H1 (cell line): Measurements from ENCODE around the gene DGKA. TPM values are rescaled to one million over a fixed set of nuclear protein-coding genes. Genes with fewer than 3 reads are reported as not detected.

Source experiments
- CTCF ChIA-PET: fragments of 300-600 bp; sonication (Branson Sonifier 250); formaldehyde crosslinking; loops from one replicate; lab custom pipeline; 2021; ENCODE audit not compliant: partially characterized antibody; lab: Charles Lee
- POLR2A ChIA-PET: fragments of 300-600 bp; sonication (Branson Sonifier 250); formaldehyde crosslinking; loops from one replicate; lab custom pipeline; 2021; ENCODE audit warnings: inconsistent platforms; ENCODE audit not compliant: partially characterized antibody; lab: Charles Lee
- DNase-seq, 2 experiments: peaks; one replicate each; pipeline versions ENCODE4 v3.0.0 to v3.0.0-alpha.2; 2010 to 2022; ENCODE audit warnings: low spot score in 2 of 2, low read depth in 1 of 2, mixed read lengths in 1 of 2
- FAIRE-seq: peaks from 2 replicates; lab custom pipeline; 2011; peaks lifted over from hg19 to GRCh38; lab: Jason Lieb, UNC
- H2AFZ ChIP-seq: 2 replicates; pipeline ENCODE4 v1.8.1; 2012; ENCODE audit warnings: low read length, inconsistent platforms
- H2AK5ac ChIP-seq: 2 replicates; pipeline ENCODE4 v1.6.1; 2013; ENCODE audit warnings: low read depth, low read length
- H2BK120ac ChIP-seq: replicated peaks from 2 replicates; pipeline ENCODE3; 2013; ENCODE audit warnings: low read depth, low read length, inconsistent platforms
- H2BK12ac ChIP-seq: 2 replicates; pipeline ENCODE4 v1.6.1; 2013; ENCODE audit warnings: low read depth, low read length
- H2BK15ac ChIP-seq: 2 replicates; pipeline ENCODE4 v1.6.1; 2013; ENCODE audit warnings: low read length
- H2BK20ac ChIP-seq: 2 replicates; pipeline ENCODE4 v1.6.1; 2013; ENCODE audit warnings: low read length
- H2BK5ac ChIP-seq: 2 replicates; pipeline ENCODE4 v1.6.1; 2013; ENCODE audit warnings: low read depth, low read length
- H3K14ac ChIP-seq: 2 replicates; pipeline ENCODE4 v1.6.1; 2013; ENCODE audit warnings: inconsistent platforms; ENCODE audit not compliant: insufficient read length
- H3K18ac ChIP-seq: 2 replicates; pipeline ENCODE4 v1.6.1; 2013; ENCODE audit warnings: low read length; ENCODE audit errors: extremely low read depth
- H3K23ac ChIP-seq: 2 replicates; pipeline ENCODE4 v1.6.1; 2013; ENCODE audit warnings: inconsistent platforms; ENCODE audit not compliant: insufficient read length
- H3K23me2 ChIP-seq: 2 replicates; pipeline ENCODE4 v1.6.1; 2013; ENCODE audit warnings: low read depth, low read length
- H3K27ac ChIP-seq: 2 replicates; pipeline ENCODE4 v1.6.1; 2011; ENCODE audit warnings: low read depth, low read length, inconsistent platforms
- H3K27me3 ChIP-seq, 4 experiments: replicated peaks in 1 of 4; 1 replicate in 1 of 4; 2 replicates in 3 of 4; pipeline versions ENCODE4 v1.6.1 to v1.8.1; 2011 to 2013; ENCODE audit warnings: low read length in 3 of 4, mild to moderate bottlenecking in 3 of 4, inconsistent platforms in 2 of 4, mixed read lengths in 2 of 4, moderate library complexity in 1 of 4; ENCODE audit not compliant: control insufficient read depth in 3 of 4, insufficient read depth in 3 of 4; ENCODE audit errors: extremely low read depth in 1 of 4
- H3K36me3 ChIP-seq, 4 experiments: 2 replicates each; pipeline versions ENCODE4 v1.6.1 to v1.8.1; 2011 to 2013; ENCODE audit warnings: mild to moderate bottlenecking in 4 of 4, low read length in 3 of 4, moderate library complexity in 2 of 4, control low read depth in 1 of 4, inconsistent platforms in 1 of 4; ENCODE audit not compliant: insufficient read depth in 4 of 4, control insufficient read depth in 2 of 4
- H3K4ac ChIP-seq: replicated peaks from 2 replicates; pipeline ENCODE3; 2013; ENCODE audit warnings: low read length, low read depth, mixed read lengths, inconsistent platforms; ENCODE audit not compliant: insufficient read length
- H3K4me1 ChIP-seq, 4 experiments: replicated peaks in 1 of 4; 1 replicate in 1 of 4; 2 replicates in 3 of 4; pipeline versions ENCODE4 v1.6.1 to v1.8.1; 2011 to 2013; ENCODE audit warnings: low read length in 3 of 4, inconsistent platforms in 2 of 4, mixed read lengths in 1 of 4; ENCODE audit not compliant: insufficient read depth in 4 of 4, control insufficient read depth in 3 of 4
- H3K4me2 ChIP-seq, 2 experiments: 2 replicates each; pipeline versions ENCODE4 v1.6.1 to v1.8.1; 2011 to 2013; ENCODE audit warnings: low read depth in 2 of 2, low read length in 2 of 2, control low read depth in 1 of 2, inconsistent platforms in 1 of 2, mild to moderate bottlenecking in 1 of 2; ENCODE audit not compliant: insufficient read depth in 1 of 2
- H3K4me3 ChIP-seq, 4 experiments: fragments of 200-600, 300-600 bp in 1 of 4; sonication (generic), shearing (Covaris generic), sonication (Bioruptor Twin) in 1 of 4; 2 replicates each; pipeline versions ENCODE4 v1.5.1 to v1.8.1; 2011 to 2016; ENCODE audit warnings: low read length in 4 of 4, low read depth in 3 of 4, control low read depth in 2 of 4, inconsistent platforms in 2 of 4, mild to moderate bottlenecking in 2 of 4, mixed read lengths in 1 of 4, moderate library complexity in 1 of 4; ENCODE audit not compliant: insufficient read depth in 2 of 4; ENCODE audit errors: extremely low read depth in 1 of 4
- H3K56ac ChIP-seq: replicated peaks from 2 replicates; pipeline ENCODE3; 2013; ENCODE audit warnings: low read depth, mild to moderate bottlenecking, mixed read lengths, low read length, inconsistent platforms; ENCODE audit not compliant: insufficient read length
- H3K79me1 ChIP-seq: 2 replicates; pipeline ENCODE4 v1.6.1; 2013; ENCODE audit warnings: low read depth, low read length, control low read depth
- H3K79me2 ChIP-seq, 2 experiments: 2 replicates each; pipeline versions ENCODE4 v1.6.1 to v1.8.1; 2012 to 2013; ENCODE audit warnings: low read length in 2 of 2, mild to moderate bottlenecking in 2 of 2, inconsistent platforms in 1 of 2; ENCODE audit not compliant: insufficient read depth in 2 of 2, control insufficient read depth in 1 of 2
- H3K9ac ChIP-seq, 4 experiments: replicated peaks in 1 of 4; 1 replicate in 1 of 4; 2 replicates in 3 of 4; pipeline versions ENCODE4 v1.6.1 to v1.8.1; 2011 to 2013; ENCODE audit warnings: low read depth in 3 of 4, low read length in 3 of 4, control low read depth in 2 of 4, mild to moderate bottlenecking in 2 of 4, moderate library complexity in 2 of 4, inconsistent platforms in 1 of 4; ENCODE audit errors: extremely low read depth in 1 of 4
- H3K9me3 ChIP-seq, 2 experiments: 2 replicates each; pipeline versions ENCODE4 v1.6.1 to v1.8.1; 2012 to 2013; ENCODE audit warnings: mild to moderate bottlenecking in 2 of 2, moderate library complexity in 2 of 2, control low read depth in 1 of 2, inconsistent platforms in 1 of 2, low read depth in 1 of 2, low read length in 1 of 2, mixed read lengths in 1 of 2; ENCODE audit not compliant: insufficient read depth in 2 of 2
- H4K20me1 ChIP-seq, 2 experiments: replicated peaks in 1 of 2; 2 replicates each; pipeline versions ENCODE3 to v1.8.1; 2011 to 2013; ENCODE audit warnings: inconsistent platforms in 2 of 2, low read length in 2 of 2, mild to moderate bottlenecking in 1 of 2; ENCODE audit not compliant: insufficient read depth in 2 of 2, control insufficient read depth in 1 of 2
- H4K5ac ChIP-seq: 2 replicates; pipeline ENCODE4 v1.6.1; 2013; ENCODE audit warnings: low read length, low read depth, mixed read lengths, inconsistent platforms; ENCODE audit not compliant: insufficient read length
- H4K8ac ChIP-seq: 2 replicates; pipeline ENCODE4 v1.8.0; 2013; ENCODE audit warnings: mild to moderate bottlenecking, moderate library complexity, low read length, inconsistent platforms; ENCODE audit not compliant: insufficient read depth; ENCODE audit errors: extremely low read depth
- H4K91ac ChIP-seq: replicated peaks from 2 replicates; pipeline ENCODE3; 2013; ENCODE audit warnings: low read length, mixed read lengths, inconsistent platforms; ENCODE audit not compliant: insufficient read length
- BCL11A ChIP-seq, 2 experiments: IDR thresholded peaks; one replicate each; pipeline ENCODE4 v1.6.1; 2011; ENCODE audit warnings: low read depth in 2 of 2, low read length in 2 of 2, mild to moderate bottlenecking in 2 of 2
- CEBPB ChIP-seq: IDR thresholded peaks from 2 replicates; pipeline ENCODE4 v1.6.1; 2012; ENCODE audit warnings: low read depth, low read length
- EGR1 ChIP-seq: IDR thresholded peaks from 2 replicates; pipeline ENCODE4 v1.6.1; 2011; ENCODE audit warnings: low read depth, low read length, borderline replicate concordance
- JUN ChIP-seq: IDR thresholded peaks from 2 replicates; pipeline ENCODE4 v1.6.1; 2011; ENCODE audit warnings: low read depth, mild to moderate bottlenecking, improper control_type of control experiment, low read length
- NRF1 ChIP-seq: IDR thresholded peaks from 2 replicates; pipeline ENCODE4 v1.6.1; 2011; ENCODE audit warnings: mild to moderate bottlenecking, low read depth, low read length, improper control_type of control experiment
- PHF8 ChIP-seq: fragments of 200-600 bp; sonication (generic); conservative IDR thresholded peaks from 2 replicates; pipeline ENCODE4 v1.7.1; 2012; ENCODE audit warnings: low read depth, mild to moderate bottlenecking, inconsistent platforms, low read length, moderate library complexity
- RFX5 ChIP-seq: IDR thresholded peaks from 2 replicates; pipeline ENCODE4 v1.6.1; 2011; ENCODE audit warnings: low read depth, low read length, improper control_type of control experiment, borderline replicate concordance
- RNF2 ChIP-seq: fragments of 200-900, 300-1000 bp; sonication (generic); IDR thresholded peaks from 2 replicates; pipeline ENCODE4 v1.7.1; 2016; ENCODE audit warnings: borderline replicate concordance, low read depth, mild to moderate bottlenecking, antibody characterized with exemption, low read length; ENCODE audit not compliant: poor library complexity, severe bottlenecking; ENCODE audit errors: missing control alignments
- SIN3A ChIP-seq, 2 experiments: IDR thresholded peaks in 1 of 2; conservative IDR thresholded peaks in 1 of 2; 2 replicates each; pipeline ENCODE4 v1.6.1; 2011 to 2012; ENCODE audit warnings: low read length in 2 of 2, improper control_type of control experiment in 1 of 2, low read depth in 1 of 2, mild to moderate bottlenecking in 1 of 2
- TAF1 ChIP-seq: IDR thresholded peaks from 2 replicates; pipeline ENCODE4 v1.6.1; 2011; ENCODE audit warnings: mild to moderate bottlenecking, low read depth, low read length
- whole genome bisulfite sequencing, 2 experiments: shearing (Covaris generic) in 1 of 2; methylation state at CpG; one replicate each; pipeline versions ENCODE4 v1.1.6 to v1.1.7; 2013 to 2015; ENCODE audit warnings: low lambda C conversion rate in 2 of 2, mixed read lengths in 2 of 2, inconsistent platforms in 1 of 2, low coverage in 1 of 2, missing lambda C conversion rate in 1 of 2; ENCODE audit not compliant: insufficient replicate concordance in 2 of 2, insufficient coverage in 1 of 2, insufficient read length in 1 of 2; ENCODE audit errors: extremely low coverage in 1 of 2, missing lambda C conversion rate in 1 of 2; 5-methylcytosine and 5-hydroxymethylcytosine counted together
- polyA plus RNA-seq, 7 experiments: library from polyadenylated mRNA; depleted of rRNA in 3 of 7; stranded (reverse) in 5 of 7; unstranded in 2 of 7; fragments of >200 nt in 5 of 7; fragments of 200-250 nt in 2 of 7; gene quantifications; 1 replicate in 5 of 7; 2 replicates in 1 of 7; 4 replicates in 1 of 7; pipeline versions ENCODE4 v1.2.1 to v1.2.3, GENCODE V29; 2011 to 2013; ENCODE audit warnings: missing spikeins in 2 of 7, mixed read lengths in 2 of 7
- total RNA-seq: library from RNA; stranded (reverse); fragmentation: NEBNext Ultra II Directional; extraction: Animal tissue kit (Norgen Biotek cat#: 25700); gene quantifications from 2 replicates; pipeline ENCODE4 v1.2.1, GENCODE V29; 2021

Gene DGKA
- total and polyA plus RNA-seq, 2 of the 8 experiments (the other 6 are each of a cell fraction or from before 2014, with no cell fraction given): 15.9 to 18.0 TPM

GRCh38 chr12:55926738-55927587 is 4.0 kb upstream of the DGKA start:
- peaks cover 3% of the 10 kb centered on the region; the same call in 1 of the 2 replicates for H3K79me1 ChIP-seq
- H2AK5ac ChIP-seq: peak overlapping the region; percentile 87; the same call in 1 of the 2 replicates
- ChIA-PET POLR2A (interaction anchor here (0.6 to 4.5 kb wide), 35 partner anchors 9 to 243 kb away, joined by 3 to 53 read pairs (median 6); partner anchors contain the start of genes CD63, DNAJC14, IKZF4 and MMP19), CTCF (interaction anchor here (0.6 to 7.8 kb wide), 17 partner anchors 8 to 202 kb away, joined by 3 to 71 read pairs (median 4); partner anchors contain the start of genes DNAJC14, GDF11, ORMDL2 and SARNP)
- peak overlapping the region; percentile 90 to 100 (median 94) for H3K4me3 ChIP-seq
- H2BK120ac ChIP-seq: peak overlapping the region; percentile 30
- H3K4me2 ChIP-seq: peak overlapping the region; percentile 88 to 90
- H3K27ac ChIP-seq: peak overlapping the region; percentile 84
- peak overlapping the region; percentile 75 for H2BK15ac ChIP-seq
- H3K79me2 ChIP-seq: peaks cover 15 to 45% of the 10 kb centered on the region in 2 experiments
- H2BK20ac ChIP-seq: 0 out of 2 replicates have a peak overlapping the region, but pooled peaks have one; percentile 3
- WGBS, 2 experiments: 1% methylated on average over 24 of the region's 42 CpGs; no CpG with 5 or more reads in 1 of the 2 experiments
- peak overlapping the region; percentile 89 for H2BK12ac ChIP-seq
- peak overlapping the region; percentile 90 for H4K91ac ChIP-seq
- peak overlapping the region; percentile 91 for H4K8ac ChIP-seq
- H3K23ac ChIP-seq: no peak overlapping the region
- no peak for FAIRE-seq
- peaks cover 8 to 19% (median 11%) of the 10 kb centered on the region in 4 experiments; a peak in 6 of 7 replicates for H3K4me1 ChIP-seq
- H3K36me3 ChIP-seq: peaks cover 0 to 9% (median 3%) of the 10 kb centered on the region in 4 experiments; a peak in 5 of 8 replicates
- peak overlapping the region; percentile 73 for H3K56ac ChIP-seq
- no peaks in the 10 kb centered on the region for H3K9me3 ChIP-seq
- H3K14ac ChIP-seq: no peak overlapping the region
- peak overlapping the region; percentile 47 for H3K4ac ChIP-seq
- H3K18ac ChIP-seq: peak overlapping the region; percentile 91
- H2AFZ ChIP-seq: no peak overlapping the region; the same call in 1 of the 2 replicates
- peak overlapping the region; percentile 86 for H4K5ac ChIP-seq
- peaks cover 2 to 9% of the 10 kb centered on the region in 2 experiments for H4K20me1 ChIP-seq
- peak overlapping the region; percentile 82 to 94 (median 86) for H3K9ac ChIP-seq
- H3K27me3 ChIP-seq: peaks cover 0 to 6% (median 1%) of the 10 kb centered on the region in 4 experiments; a peak in 2 of 7 replicates
- DNase-seq: peak; percentile 84 to 94
- peaks cover 13% of the 10 kb centered on the region for H3K23me2 ChIP-seq
- peak overlapping the region; percentile 99 for H2BK5ac ChIP-seq
- TF ChIP-seq NRF1 (no peak), RNF2 (no peak), RFX5 (no peak), CEBPB (no peak), JUN (no peak), SIN3A (conservative IDR thresholded peaks at IDR 0.05 in 1 of 2, IDR thresholded peaks at IDR 0.05 in 1 of 2; ENCODE audit: low read depth in 1 of 2, low read length in 2 of 2) (peak; percentile 45 to 89; a peak in 1 of 4 replicates), PHF8 (peak; percentile 63), BCL11A (IDR thresholded peaks at IDR 0.05; ENCODE audit: low read depth in 2 of 2, low read length in 2 of 2) (no peak), EGR1 (no peak), TAF1 (peak; percentile 83)
